HG02938 (cell line): ENCODE data around the gene ETHE1.
A peak's percentile ranks its signal among the peaks of the same experiment; 100 is the strongest.

Source experiments
- ATAC-seq: cut with Tn5 transposase; IDR thresholded peaks from one replicate; pipeline ENCODE4 v1.9.1; 2021; ENCODE audit warnings: mild to moderate bottlenecking, moderate library complexity; ENCODE audit not compliant: unreplicated experiment

The ETHE1 gene

GRCh38 chr19:43495082-43495481 lies 31.9 kb downstream of the ETHE1 start:
- no peak for ATAC-seq

GRCh38 chr19:43490759-43491158 lies 36.2 kb downstream of the ETHE1 start:
- no peak for ATAC-seq

DNA sequence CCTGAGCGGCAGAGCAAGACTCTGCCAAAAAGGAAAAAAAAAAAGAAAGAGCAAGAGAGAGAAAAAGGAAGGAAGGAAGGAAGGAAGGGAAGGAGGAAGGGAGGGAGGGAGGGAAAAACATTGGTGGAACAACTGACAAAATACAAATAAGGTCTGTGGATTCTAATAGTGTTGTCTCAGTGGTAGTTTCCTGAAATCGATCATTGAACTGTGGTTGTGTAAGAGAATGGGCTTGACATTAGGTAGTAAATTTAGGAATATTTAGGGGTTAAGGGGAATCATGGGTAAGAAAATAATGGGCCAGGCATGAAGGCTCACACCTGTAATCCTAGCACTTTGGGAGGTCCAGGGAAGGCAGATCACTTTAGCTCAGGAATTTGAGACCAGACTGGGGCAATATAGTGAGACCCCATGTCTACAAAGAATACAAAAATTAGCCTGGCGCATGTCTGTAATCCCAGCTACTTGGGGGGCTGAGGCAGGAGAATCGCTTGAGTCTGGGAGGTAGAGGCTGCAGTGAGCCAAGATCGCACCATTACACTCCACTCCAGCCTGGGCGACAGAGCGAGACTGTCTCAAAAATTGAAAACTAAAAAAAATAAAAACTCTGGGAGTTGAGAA lies 36.9 kb downstream of the ETHE1 start:
- no peak for ATAC-seq

- no peak for ATAC-seq
These were observed 37.7 kb downstream of the ETHE1 start for GRCh38 chr19:43489310-43489709.

GRCh38 chr19:43488179-43488578 lies 38.8 kb downstream of the ETHE1 start:
- ATAC-seq = no peak

GRCh38 chr19:43486412-43486811 lies 40.6 kb downstream of the ETHE1 start:
- no peak for ATAC-seq

DNA sequence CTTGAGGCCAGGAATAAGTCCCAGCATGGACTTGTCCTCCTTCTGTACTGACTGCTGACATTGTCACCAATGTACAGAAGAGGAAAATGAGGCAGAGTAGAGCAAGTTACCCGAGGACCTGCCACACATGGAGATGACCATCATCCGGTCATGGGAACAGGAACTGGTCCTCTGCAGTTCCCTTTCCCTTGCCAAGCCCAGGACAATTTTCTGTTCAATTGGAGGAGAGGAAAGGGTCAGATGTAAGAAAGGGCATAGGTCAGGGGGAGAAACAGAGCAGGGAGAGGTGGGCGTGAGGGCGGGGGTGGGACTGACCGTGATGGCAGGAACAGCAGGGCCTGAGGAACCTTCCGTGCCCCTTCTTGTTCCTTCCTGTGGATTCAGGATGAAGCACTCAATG lies 41.0 kb downstream of the ETHE1 start:
- ATAC-seq = no peak

GRCh38 chr19:43483281-43483680 lies 43.7 kb downstream of the ETHE1 start:
- no peak for ATAC-seq

DNA sequence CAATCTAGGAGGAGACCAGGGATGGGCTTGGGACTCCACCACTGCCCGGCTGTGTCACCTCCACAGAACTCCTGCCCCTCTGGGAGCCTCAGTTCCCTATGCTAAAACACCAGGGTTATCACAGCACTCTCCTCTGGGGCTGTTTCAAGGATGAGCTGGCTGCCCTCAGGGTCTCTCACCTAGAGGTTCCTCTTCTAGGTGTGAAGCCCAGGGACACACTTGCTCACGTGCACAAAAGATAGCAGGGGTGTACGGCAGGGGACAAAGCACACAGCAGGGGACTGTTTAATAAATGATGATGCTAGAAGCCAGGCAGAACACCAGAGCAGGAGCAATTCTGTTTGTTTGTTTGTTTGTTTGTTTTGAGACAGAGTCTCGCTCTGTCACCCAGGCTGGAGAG lies 44.8 kb downstream of the ETHE1 start:
- ATAC-seq = no peak

GRCh38 chr19:43481701-43482100 lies 45.3 kb downstream of the ETHE1 start:
- ATAC-seq = no peak

DNA sequence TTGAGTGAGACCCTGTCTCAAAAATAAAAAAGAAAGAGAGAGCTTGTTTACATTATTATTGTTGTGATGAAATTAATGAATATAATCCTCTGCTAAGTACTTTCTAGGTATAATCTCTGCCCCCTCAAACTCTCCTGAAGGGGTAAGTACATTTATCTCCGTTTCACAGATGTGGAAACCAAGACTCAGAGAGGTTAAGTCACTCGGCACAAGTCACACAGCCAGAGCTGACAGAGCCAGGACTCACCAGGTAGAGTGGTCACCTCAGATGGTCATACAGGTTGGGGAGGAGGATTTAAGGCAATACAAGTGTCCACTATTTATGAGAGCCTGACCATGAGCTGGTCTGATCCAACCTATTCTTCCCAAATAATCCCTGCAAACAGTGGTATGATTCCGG lies 46.4 kb downstream of the ETHE1 start:
- ATAC-seq = no peak

- no peak for ATAC-seq
These were observed 46.9 kb downstream of the ETHE1 start for GRCh38 chr19:43479961-43480561.

- no peak for ATAC-seq
These were observed 47.8 kb downstream of the ETHE1 start for GRCh38 chr19:43479226-43479625.

DNA sequence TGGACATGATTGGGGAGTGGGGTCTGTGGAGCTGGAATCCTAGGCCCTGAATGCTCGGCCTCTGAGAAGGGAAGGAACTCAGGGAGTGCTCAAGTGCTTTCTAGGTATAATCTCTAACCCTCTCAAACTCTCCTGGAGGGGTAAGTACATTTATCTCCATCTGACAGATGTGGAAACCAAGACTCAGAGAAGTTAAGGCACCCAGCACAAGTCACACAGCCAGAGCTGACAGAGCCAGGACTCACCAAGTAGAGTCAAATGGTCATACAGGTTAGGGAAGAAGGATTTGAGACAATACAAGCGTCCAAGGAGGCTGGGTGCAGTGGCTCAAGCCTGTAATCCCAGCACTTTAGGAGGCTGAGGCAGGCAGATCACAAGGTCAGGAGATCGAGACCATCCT lies 48.7 kb downstream of the ETHE1 start:
- no peak for ATAC-seq

- no peak for ATAC-seq
These were observed 50.4 kb downstream of the ETHE1 start for GRCh38 chr19:43476606-43477005.

- peak; percentile 64 for ATAC-seq
These were observed 51.9 kb downstream of the ETHE1 start for GRCh38 chr19:43474986-43475705.

DNA sequence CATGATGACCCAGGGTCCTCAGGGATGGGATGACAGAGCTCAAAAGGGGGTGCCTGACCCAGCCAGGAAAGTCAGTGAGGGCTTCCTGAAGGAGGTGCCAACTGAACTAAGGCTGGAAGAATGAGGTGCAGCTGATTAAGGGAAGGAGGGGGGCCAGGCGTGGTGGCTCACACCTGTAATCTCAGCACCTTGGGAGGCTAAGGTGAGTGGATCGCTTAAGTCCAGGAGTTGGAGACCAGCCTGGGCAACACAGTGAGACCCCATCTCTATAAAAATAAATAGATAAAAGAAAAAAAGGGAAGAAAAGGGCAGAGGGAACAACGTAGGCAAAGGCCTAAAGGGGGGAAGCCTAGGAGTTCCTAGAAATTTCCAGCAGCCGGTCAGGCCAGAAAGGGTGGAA lies 52.5 kb downstream of the ETHE1 start:
- ATAC-seq = no peak

GRCh38 chr19:43471091-43471490 lies 55.9 kb downstream of the ETHE1 start:
- no peak for ATAC-seq

GRCh38 chr19:43470288-43470687 lies 56.7 kb downstream of the ETHE1 start:
- ATAC-seq = no peak

- ATAC-seq = no peak
These were observed 57.9 kb downstream of the ETHE1 start for GRCh38 chr19:43469160-43469480.

DNA sequence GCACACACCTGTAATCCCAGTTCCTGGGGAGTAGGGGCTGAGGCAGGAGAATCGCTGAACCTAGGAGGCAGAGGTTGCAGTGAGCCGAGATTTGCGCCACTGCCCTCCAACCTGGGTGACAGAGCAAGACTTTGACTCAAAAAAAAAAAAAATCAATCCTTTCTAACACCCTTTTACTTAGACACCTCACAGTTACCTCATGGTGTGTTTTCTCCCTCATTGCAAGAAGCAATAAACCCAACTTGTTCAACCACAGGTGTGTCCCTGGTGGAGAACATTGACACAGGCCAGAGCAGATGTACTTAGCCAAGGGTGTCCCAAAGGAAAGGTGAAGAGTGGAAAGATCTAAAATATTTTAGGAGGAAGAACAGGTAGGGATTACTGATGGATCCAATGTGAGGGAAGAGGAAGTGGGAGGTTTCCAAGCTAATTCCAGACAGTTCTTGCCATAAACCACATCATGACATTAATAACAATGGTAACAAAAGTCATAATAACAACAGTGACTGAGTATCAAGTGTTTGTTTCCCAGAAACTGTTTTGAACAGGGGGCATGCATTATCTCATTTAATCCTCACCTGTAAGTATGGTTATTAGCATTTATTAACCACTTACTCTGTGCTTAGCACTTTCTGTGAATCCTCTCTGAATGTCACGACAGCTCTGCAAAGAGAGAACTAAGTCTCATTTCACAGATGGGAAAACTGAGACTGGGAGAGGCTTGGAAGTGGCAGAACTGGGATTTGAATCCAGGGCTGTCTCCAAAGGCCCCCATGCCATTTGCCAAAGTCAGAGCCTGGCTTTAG lies 58.4 kb downstream of the ETHE1 start:
- ATAC-seq = no peak

DNA sequence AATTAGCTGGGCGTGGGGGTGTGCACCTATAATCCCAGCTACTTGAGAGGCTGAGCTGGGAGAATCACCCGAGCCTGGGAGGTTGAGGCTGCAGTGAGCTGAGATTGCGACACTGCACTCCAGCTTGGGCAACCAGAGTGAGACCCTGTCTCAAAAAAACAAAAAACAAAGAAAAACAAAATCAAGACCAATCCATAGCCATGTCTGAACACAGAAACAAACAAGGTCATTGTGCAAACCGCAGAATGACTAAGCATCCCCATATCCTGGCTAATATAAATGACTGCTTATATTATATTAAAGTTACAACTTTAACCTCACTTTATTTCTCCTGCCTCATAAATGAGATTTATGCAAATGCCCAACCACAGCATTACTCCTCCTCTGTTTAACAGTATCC lies 59.3 kb downstream of the ETHE1 start:
- no peak for ATAC-seq
